ENCODE measurements around the gene INPP1.

The INPP1 gene

GRCh38 chr2:190365499-190366204 lies 22.3 kb downstream of the INPP1 start:
- DNase-seq, result no peak

GRCh38 chr2:190366248-190366753 lies 22.9 kb downstream of the INPP1 start:
- no peak for DNase-seq

- no peak for DNase-seq
Observed at GRCh38 chr2:190367091-190367490, 23.7 kb downstream of the INPP1 start.

GRCh38 chr2:190369635-190370034 lies 26.2 kb downstream of the INPP1 start:
- DNase-seq, result no peak

GRCh38 chr2:190376083-190376482 lies 32.7 kb downstream of the INPP1 start:
- DNase-seq, result no peak

- DNase-seq, result no peak
Observed at GRCh38 chr2:190376591-190377245, 33.3 kb downstream of the INPP1 start.

- no peak for DNase-seq
Observed at GRCh38 chr2:190378880-190379237, 35.5 kb downstream of the INPP1 start.

GRCh38 chr2:190379249-190379964 lies 36.0 kb downstream of the INPP1 start:
- DNase-seq, result no peak

- DNase-seq, result no peak
Observed at GRCh38 chr2:190380962-190381412, 37.6 kb downstream of the INPP1 start.

- DNase-seq, result peak; percentile 62
Observed at GRCh38 chr2:190382851-190383250, 39.5 kb downstream of the INPP1 start.

- DNase-seq, result no peak
Observed at GRCh38 chr2:190387422-190387821, 44.0 kb downstream of the INPP1 start.

GRCh38 chr2:190396271-190396670 lies 52.9 kb downstream of the INPP1 start:
- DNase-seq, result no peak

GRCh38 chr2:190402986-190403603 lies 59.7 kb downstream of the INPP1 start:
- no peak for DNase-seq

GRCh38 chr2:190404487-190404886 lies 61.1 kb downstream of the INPP1 start:
- no peak for DNase-seq

- no peak for DNase-seq
Observed at GRCh38 chr2:190405070-190405469, 61.7 kb downstream of the INPP1 start.

- DNase-seq, result no peak
Observed at GRCh38 chr2:190405995-190406394, 62.6 kb downstream of the INPP1 start.

- DNase-seq, result no peak
Observed at GRCh38 chr2:190406805-190407204, 63.4 kb downstream of the INPP1 start.

GRCh38 chr2:190407246-190407661 lies 63.9 kb downstream of the INPP1 start:
- no peak for DNase-seq

- peak; percentile 36 for DNase-seq
Observed at GRCh38 chr2:190407662-190408537, 64.5 kb downstream of the INPP1 start, which contains the start of gene MFSD6. MFSD6 (plus strand) TSS chr2:190408355; CDS start chr2:190436030, 27,675 bp downstream.

GRCh38 chr2:190408538-190409271 lies 65.3 kb downstream of the INPP1 start:
- DNase-seq, result peak; percentile 49

- peak; percentile 55 for DNase-seq
Observed at GRCh38 chr2:190409616-190410015, 66.2 kb downstream of the INPP1 start.

Data from NCI-H526 treated with DMSO at 0.1 percent for 48 hours (cell line).